Ovary (tissue), 9 donors: ENCODE data around the gene S100A1. TPM values are rescaled to one million over a fixed set of nuclear protein-coding genes. Genes with fewer than 3 reads are reported as not detected.
A peak's percentile ranks its signal among the peaks of the same experiment; 100 is the strongest.

Source experiments
- DNase-seq, 5 donors: peaks; one replicate each; pipeline ENCODE4 v3.0.0-alpha.2; 2019 to 2020
- H3K27ac ChIP-seq, 2 donors: fragments of 200-600 bp; one replicate each; pipeline versions ENCODE4 v1.5.1 to v1.8.0; 2019 to 2022
- H3K27me3 ChIP-seq: fragments of 200-600 bp; one replicate; pipeline ENCODE4 v1.8.0; 2022
- H3K36me3 ChIP-seq: fragments of 200-600 bp; sonication (generic); one replicate; pipeline ENCODE4 v1.5.1; 2019
- H3K4me1 ChIP-seq: one replicate; pipeline ENCODE4 v1.8.1; 2013; ENCODE audit warnings: mild to moderate bottlenecking, moderate library complexity; ENCODE audit not compliant: insufficient read depth
- H3K4me3 ChIP-seq: fragments of 200-600 bp; sonication (generic); one replicate; pipeline ENCODE4 v1.5.1; 2017
- H3K9me3 ChIP-seq, 2 donors: fragments of 200-600 bp in 1 of 2; sonication (generic) in 1 of 2; one replicate each; pipeline versions ENCODE4 v1.5.1 to v1.8.1; 2013 to 2019; ENCODE audit warnings: mild to moderate bottlenecking in 1 of 2, moderate library complexity in 1 of 2
- CTCF ChIP-seq, 3 donors: fragments of 450-650 bp in 2 of 3; fragments of 200-600 bp in 1 of 3; IDR thresholded peaks; one replicate each; pipeline versions ENCODE4 v1.5.1 to v1.8.0; 2016 to 2022; ENCODE audit warnings: antibody characterized with exemption in 3 of 3, mild to moderate bottlenecking in 1 of 3
- EP300 ChIP-seq: sonication (generic); formaldehyde crosslinking; IDR thresholded peaks from one replicate; pipeline ENCODE4 v1.6.1; 2017; ENCODE audit warnings: antibody characterized with exemption
- POLR2A ChIP-seq: fragments of 450-650 bp; IDR thresholded peaks from one replicate; pipeline ENCODE4 v1.6.1; 2017; ENCODE audit warnings: antibody characterized with exemption, mild to moderate bottlenecking, moderate library complexity
- WGBS, 3 donors: extraction: QIAGEN DNeasy Blood & Tissue Kit in 1 of 3; methylation state at CpG; one replicate each; pipeline versions ENCODE4 v1.1.5 to v1.1.7; 2013 to 2017; 5-methylcytosine and 5-hydroxymethylcytosine counted together
- intact Hi-C, 4 donors: fragments of 100-400 bp; cut with DNase I; formaldehyde crosslinking; loops; one replicate each; pipeline versions ENCODE4 v1.11.0 to v1.15.1; 2022 to 2023
- polyA plus RNA-seq, 2 donors: library from polyadenylated mRNA; stranded (reverse); fragments of 200-250 nt in 1 of 2; fragments of 350-450 nt in 1 of 2; fragmentation: Illumina TruSeq in 1 of 2; extraction: RNeasy Lipid Tissue Mini Kit (QIAGEN cat#74804) in 1 of 2; gene quantifications; one replicate each; pipeline ENCODE4 v1.2.3, GENCODE V29; 2013 to 2014
- total RNA-seq, 7 donors: library from RNA; depleted of rRNA in 2 of 7; stranded (reverse); fragments of >200 nt in 2 of 7; fragmentation: NEBNext Ultra II Directional in 3 of 7; extraction: Animal tissue kit (Norgen Biotek cat#: 25700) in 3 of 7; gene quantifications; one replicate each; pipeline versions ENCODE4 v1.1.0 to v1.2.4, GENCODE V29; 2016 to 2023
- donor health status: DM: no; HTN: no; CAD: no; lungs with moderate emphysema.
- donor health status: DM: no; HTN: no; CAD: no.
- donor health status: Bipolar disorder and iron deficiency.
- donor health status: DM: yes; HTN: yes; CAD: no.
- donor health status: DM: no; HTN: no; CAD: no.
- donor health status: DM: yes; HTN: yes; CAD: no.

The S100A1 gene
- total and polyA plus RNA-seq, 9 donors: 0.91 to 77.2 (median 1.3) TPM; not detected in 1

- Histone ChIP-seq H3K27me3 (no peaks in the 10 kb centered on the region), H3K4me3 (no peak overlapping the region), H3K36me3 (no peaks in the 10 kb centered on the region), H3K27ac (no peak overlapping the region), H3K9me3 (no peaks in the 10 kb centered on the region), H3K4me1 (peaks cover 3% of the 10 kb centered on the region)
- DNase-seq: peak in 1 of 5 donors; percentile 33
- TF ChIP-seq POLR2A: no peak
- TF ChIP-seq CTCF (IDR thresholded peaks at IDR 0.05): no peak
- no peak for TF ChIP-seq EP300
- 83 to 87% (median 83%) methylated on average over 6 of the region's 6 CpGs for WGBS, 3 donors
- intact Hi-C loops: loop anchor here in 1 of 4 donors (10.0 kb wide), 1 partner anchor 54 kb away; no protein-coding TSS in a partner anchor
Observed at GRCh38 chr1:153628638-153629342, 556 bp downstream of the S100A1 start.

- H3K36me3 ChIP-seq: no peaks in the 10 kb centered on the region
- intact Hi-C loops: loop anchor here in 1 of 4 donors (10.0 kb wide), 1 partner anchor 55 kb away; no protein-coding TSS in a partner anchor
- TF ChIP-seq POLR2A (no peak), CTCF (IDR thresholded peaks at IDR 0.05) (no peak), EP300 (no peak)
Observed at GRCh38 chr1:153629343-153629665, 1.1 kb downstream of the S100A1 start.

GRCh38 chr1:153629971-153630370 lies 1.7 kb downstream of the S100A1 start:
- H3K36me3 ChIP-seq: no peaks in the 10 kb centered on the region
- no peak overlapping the region for H3K27ac ChIP-seq
- TF ChIP-seq POLR2A: no peak
- TF ChIP-seq CTCF (IDR thresholded peaks at IDR 0.05): no peak
- no peak for TF ChIP-seq EP300
- no peak for DNase-seq
- no peaks in the 10 kb centered on the region for H3K27me3 ChIP-seq
- no peak overlapping the region for H3K4me3 ChIP-seq
- peaks cover 3% of the 10 kb centered on the region for H3K4me1 ChIP-seq
- WGBS, 3 donors: 67 to 94% (median 92%) methylated on average over 1 of the region's 1 CpG
- intact Hi-C loops: loop anchor here in 2 of 4 donors (10.0 kb wide), 2 partner anchors 55 to 115 kb away; no protein-coding TSS in a partner anchor
- H3K9me3 ChIP-seq: no peaks in the 10 kb centered on the region

More at GRCh38 chr1:153629343-153629665, 1.1 kb downstream of the S100A1 start:
- no peaks in the 10 kb centered on the region for H3K27me3 ChIP-seq
- H3K27ac ChIP-seq: no peak overlapping the region
- peaks cover 3% of the 10 kb centered on the region for H3K4me1 ChIP-seq
- no peak overlapping the region for H3K4me3 ChIP-seq
- no peaks in the 10 kb centered on the region for H3K9me3 ChIP-seq
- DNase-seq: peak in 1 of 5 donors; percentile 18
- 71 to 78% (median 77%) methylated on average over 5 of the region's 5 CpGs for WGBS, 3 donors

GRCh38 chr1:153630384-153630783 lies 2.1 kb downstream of the S100A1 start:
- no peaks in the 10 kb centered on the region for H3K9me3 ChIP-seq
- 85 to 91% (median 89%) methylated on average over 7 of the region's 7 CpGs for WGBS, 3 donors
- TF ChIP-seq POLR2A: no peak
- no peak for TF ChIP-seq CTCF (IDR thresholded peaks at IDR 0.05)
- no peak for TF ChIP-seq EP300
- intact Hi-C loops: loop anchor here in 1 of 4 donors (10.0 kb wide), 1 partner anchor 116 kb away; no protein-coding TSS in a partner anchor
- no peaks in the 10 kb centered on the region for H3K27me3 ChIP-seq
- H3K4me1 ChIP-seq: peaks cover 3% of the 10 kb centered on the region
- H3K36me3 ChIP-seq: no peaks in the 10 kb centered on the region
- DNase-seq: no peak
- no peak overlapping the region for H3K4me3 ChIP-seq
- H3K27ac ChIP-seq: no peak overlapping the region
